GM20000 (cell line): ENCODE measurements around the gene WWC1.

ENCODE experiments used
- DNase-seq: peaks from one replicate; pipeline ENCODE4 v3.0.0; 2012; ENCODE audit warnings: low spot score
- CTCF ChIP-seq: IDR thresholded peaks from 2 replicates; pipeline ENCODE4 v1.5.1; 2012; ENCODE audit warnings: mild to moderate bottlenecking, control low read depth; ENCODE audit errors: extremely low read depth, missing control alignments

WWC1 gene

GRCh38 chr5:168408561-168409305 lies 117.3 kb downstream of the WWC1 start:
- TF ChIP-seq CTCF, result no peak
- no peak for DNase-seq

- DNase-seq, result peak; percentile 41
- TF ChIP-seq CTCF, result no peak
These were observed 118.4 kb downstream of the WWC1 start for GRCh38 chr5:168409591-168410458.

- DNase-seq, result no peak
- no peak for TF ChIP-seq CTCF
These were observed 120.4 kb downstream of the WWC1 start for GRCh38 chr5:168411871-168412270.

- DNase-seq, result no peak
- TF ChIP-seq CTCF, result no peak
These were observed 121.6 kb downstream of the WWC1 start for GRCh38 chr5:168413062-168413461.

GRCh38 chr5:168413596-168413995 lies 122.2 kb downstream of the WWC1 start:
- DNase-seq, result no peak
- TF ChIP-seq CTCF, result no peak

GRCh38 chr5:168415401-168415800 lies 124.0 kb downstream of the WWC1 start:
- TF ChIP-seq CTCF, result no peak
- no peak for DNase-seq

GRCh38 chr5:168415971-168416370 lies 124.5 kb downstream of the WWC1 start:
- no peak for TF ChIP-seq CTCF
- DNase-seq, result no peak
